H9 (cell line): Measurements from ENCODE around the gene SLC46A2. TPM values are rescaled to one million over a fixed set of nuclear protein-coding genes. Genes with fewer than 3 reads are reported as not detected.

Source experiments
- DNase-seq: peaks from one replicate; pipeline ENCODE4 v3.0.0-alpha.2; 2017
- H2AFZ ChIP-seq: one replicate; pipeline ENCODE4 v1.6.1; 2013; ENCODE audit warnings: mild to moderate bottlenecking, low read length, control low read depth, moderate library complexity
- H2AK5ac ChIP-seq: 2 replicates; pipeline ENCODE4 v1.6.1; 2013; ENCODE audit warnings: low read length, control low read depth, mixed read lengths; ENCODE audit not compliant: insufficient read length
- H2BK120ac ChIP-seq: one replicate; pipeline ENCODE4 v1.6.1; 2013; ENCODE audit warnings: low read depth, mild to moderate bottlenecking, low read length, control low read depth, inconsistent platforms; ENCODE audit not compliant: poor library complexity, severe bottlenecking
- H2BK12ac ChIP-seq: 2 replicates; pipeline ENCODE4 v1.6.1; 2013; ENCODE audit warnings: low read length, control low read depth, mixed read lengths, low read depth; ENCODE audit not compliant: insufficient read length
- H2BK15ac ChIP-seq: 2 replicates; pipeline ENCODE4 v1.6.1; 2013; ENCODE audit warnings: low read depth, low read length, control low read depth
- H2BK20ac ChIP-seq: one replicate; pipeline ENCODE4 v1.6.1; 2013; ENCODE audit warnings: low read depth, mild to moderate bottlenecking, low read length, control low read depth, inconsistent platforms; ENCODE audit not compliant: poor library complexity, severe bottlenecking
- H2BK5ac ChIP-seq: 2 replicates; pipeline ENCODE4 v1.6.1; 2013; ENCODE audit warnings: low read length, control low read depth, mixed read lengths; ENCODE audit not compliant: insufficient read length
- H3K14ac ChIP-seq: 2 replicates; pipeline ENCODE4 v1.6.1; 2013; ENCODE audit warnings: low read length, control low read depth; ENCODE audit not compliant: insufficient read depth
- H3K18ac ChIP-seq: 2 replicates; pipeline ENCODE4 v1.6.1; 2013; ENCODE audit warnings: low read depth, mild to moderate bottlenecking, mixed read lengths, low read length, control low read depth; ENCODE audit not compliant: insufficient read length
- H3K23ac ChIP-seq: 2 replicates; pipeline ENCODE4 v1.6.1; 2013; ENCODE audit warnings: low read length, control low read depth, mixed read lengths, low read depth; ENCODE audit not compliant: insufficient read length
- H3K23me2 ChIP-seq: 2 replicates; pipeline ENCODE4 v1.6.1; 2013; ENCODE audit warnings: low read depth, mild to moderate bottlenecking, mixed read lengths, low read length, control low read depth; ENCODE audit not compliant: insufficient read length, poor library complexity, severe bottlenecking
- H3K27ac ChIP-seq: 2 replicates; pipeline ENCODE4 v1.5.1; 2013; ENCODE audit warnings: low read length, control low read depth, mixed read lengths, low read depth; ENCODE audit not compliant: insufficient read length
- H3K27me3 ChIP-seq: 2 replicates; pipeline ENCODE4 v1.6.1; 2013; ENCODE audit warnings: low read length, control low read depth, inconsistent platforms; ENCODE audit not compliant: insufficient read depth
- H3K4ac ChIP-seq: 2 replicates; pipeline ENCODE4 v1.6.1; 2013; ENCODE audit warnings: low read depth, mild to moderate bottlenecking, control low read depth, inconsistent platforms, low read length, moderate library complexity
- H3K4me1 ChIP-seq: 2 replicates; pipeline ENCODE4 v1.6.1; 2013; ENCODE audit warnings: low read length, control low read depth, inconsistent platforms; ENCODE audit not compliant: insufficient read depth
- H3K4me2 ChIP-seq: 2 replicates; pipeline ENCODE4 v1.6.1; 2013; ENCODE audit warnings: low read length, control low read depth, mixed read lengths; ENCODE audit not compliant: insufficient read length, insufficient read depth
- H3K56ac ChIP-seq: 2 replicates; pipeline ENCODE4 v1.6.1; 2013; ENCODE audit warnings: low read depth, mild to moderate bottlenecking, mixed read lengths, low read length, control low read depth; ENCODE audit not compliant: insufficient read length
- H3K79me1 ChIP-seq: 2 replicates; pipeline ENCODE4 v1.6.1; 2013; ENCODE audit warnings: low read depth, mild to moderate bottlenecking, moderate library complexity, low read length, control low read depth, inconsistent platforms; ENCODE audit not compliant: insufficient read depth, poor library complexity, severe bottlenecking
- H3K79me2 ChIP-seq: 2 replicates; pipeline ENCODE4 v1.6.1; 2013; ENCODE audit warnings: low read length, control low read depth, inconsistent platforms; ENCODE audit not compliant: insufficient read depth
- H3K9ac ChIP-seq: 2 replicates; pipeline ENCODE4 v1.6.1; 2013; ENCODE audit warnings: low read length, control low read depth, mixed read lengths; ENCODE audit not compliant: insufficient read length; ENCODE audit errors: extremely low read depth
- H3K9me3 ChIP-seq: one replicate; pipeline ENCODE4 v1.6.1; 2013; ENCODE audit warnings: low read depth, low read length, inconsistent platforms; ENCODE audit not compliant: control insufficient read depth
- H3T11ph ChIP-seq: one replicate; pipeline ENCODE4 v1.6.1; 2013; ENCODE audit warnings: mild to moderate bottlenecking, low read length, control low read depth, inconsistent platforms
- H4K20me1 ChIP-seq: one replicate; pipeline ENCODE4 v1.6.1; 2013; ENCODE audit not compliant: control insufficient read depth, insufficient read length, insufficient read depth
- H4K5ac ChIP-seq: 2 replicates; pipeline ENCODE4 v1.6.1; 2013; ENCODE audit warnings: low read depth, mild to moderate bottlenecking, mixed read lengths, low read length, control low read depth; ENCODE audit not compliant: insufficient read length
- H4K8ac ChIP-seq: replicated peaks from 2 replicates; pipeline ENCODE4 v1.6.1; 2013; ENCODE audit warnings: low read length, control low read depth, mixed read lengths, low read depth; ENCODE audit not compliant: insufficient read length
- H4K91ac ChIP-seq: 2 replicates; pipeline ENCODE4 v1.6.1; 2013; ENCODE audit warnings: low read depth, mild to moderate bottlenecking, moderate library complexity, mixed read lengths, low read length, control low read depth; ENCODE audit not compliant: insufficient read length
- H3K27ac Mint-ChIP-seq, 3 experiments: 2 replicates in 2 of 3; 3 replicates in 1 of 3; pipeline ENCODE4 v1.8.0; 2020 to 2021; ENCODE audit warnings: mixed read lengths in 3 of 3, mild to moderate bottlenecking in 1 of 3, moderate library complexity in 1 of 3
- H3K27me3 Mint-ChIP-seq: 2 replicates; pipeline ENCODE4 v1.8.0; 2021; ENCODE audit warnings: low read depth, mild to moderate bottlenecking, moderate library complexity, mixed read lengths
- H3K36me3 Mint-ChIP-seq, 3 experiments: 2 replicates in 2 of 3; 3 replicates in 1 of 3; pipeline ENCODE4 v1.8.0; 2020 to 2021; ENCODE audit warnings: low read depth in 3 of 3, mixed read lengths in 3 of 3; ENCODE audit not compliant: insufficient read depth in 1 of 3
- H3K4me1 Mint-ChIP-seq, 2 experiments: 2 replicates each; pipeline ENCODE4 v1.8.0; 2020; ENCODE audit warnings: mixed read lengths in 2 of 2
- H3K4me3 Mint-ChIP-seq, 2 experiments: 2 replicates in 1 of 2; 3 replicates in 1 of 2; pipeline ENCODE4 v1.8.0; 2020 to 2021; ENCODE audit warnings: mild to moderate bottlenecking in 2 of 2, mixed read lengths in 2 of 2, moderate library complexity in 1 of 2
- H3K9me3 Mint-ChIP-seq, 2 experiments: 2 replicates in 1 of 2; 3 replicates in 1 of 2; pipeline ENCODE4 v1.8.0; 2020; ENCODE audit warnings: mild to moderate bottlenecking in 2 of 2, mixed read lengths in 2 of 2, moderate library complexity in 1 of 2
- WGBS: extraction: QIAGEN DNeasy Blood & Tissue Kit; methylation state at CpG from one replicate; pipeline ENCODE4 v1.1.7; 2013; ENCODE audit warnings: missing lambda C conversion rate, low lambda C conversion rate, mixed read lengths; ENCODE audit not compliant: insufficient read length; ENCODE audit errors: extremely low coverage; 5-methylcytosine and 5-hydroxymethylcytosine counted together
- total RNA-seq: library from RNA; stranded (reverse); gene quantifications from 2 replicates; pipeline ENCODE4 v1.2.1, GENCODE V29; 2021
- TF ChIP-seq, protein P1 (sequence below): fragments of 200-600 bp; sonication (generic); conservative IDR thresholded peaks from 3 replicates; pipeline ENCODE4 v1.8.0; 2021; ENCODE audit warnings: antibody characterized with exemption, mild to moderate bottlenecking

The SLC46A2 gene
- total RNA-seq, 1 experiment from 2014 or later, result not detected

DNA sequence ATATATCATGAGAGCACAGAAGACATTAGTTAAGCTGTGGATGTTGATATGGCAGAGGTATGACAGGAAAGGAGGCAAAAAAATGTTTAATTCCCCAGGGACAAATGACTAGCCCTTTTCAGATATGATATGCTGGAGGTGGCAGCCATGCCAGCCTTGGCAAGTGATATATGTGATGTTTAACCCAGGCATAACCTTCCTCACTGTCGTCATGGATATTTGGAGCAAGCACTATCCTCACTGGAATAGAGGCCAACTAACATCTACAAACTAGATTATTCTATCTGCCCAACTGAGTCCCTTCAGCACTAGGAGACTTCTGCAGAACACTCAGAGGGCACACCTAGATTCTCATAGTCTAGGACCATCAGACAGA lies 27.3 kb upstream of the SLC46A2 start:
- no peaks in the 10 kb centered on the region for H3K4me1 ChIP-seq
- H2BK15ac ChIP-seq, result no peak overlapping the region
- WGBS, result no CpG with 5 or more reads among the region's 1 CpG
- no peak overlapping the region for H3K23ac ChIP-seq
- H3K27ac Mint-ChIP-seq, result no peak overlapping the region
- H3K4ac ChIP-seq, result no peak overlapping the region
- TF ChIP-seq, protein P1, sequence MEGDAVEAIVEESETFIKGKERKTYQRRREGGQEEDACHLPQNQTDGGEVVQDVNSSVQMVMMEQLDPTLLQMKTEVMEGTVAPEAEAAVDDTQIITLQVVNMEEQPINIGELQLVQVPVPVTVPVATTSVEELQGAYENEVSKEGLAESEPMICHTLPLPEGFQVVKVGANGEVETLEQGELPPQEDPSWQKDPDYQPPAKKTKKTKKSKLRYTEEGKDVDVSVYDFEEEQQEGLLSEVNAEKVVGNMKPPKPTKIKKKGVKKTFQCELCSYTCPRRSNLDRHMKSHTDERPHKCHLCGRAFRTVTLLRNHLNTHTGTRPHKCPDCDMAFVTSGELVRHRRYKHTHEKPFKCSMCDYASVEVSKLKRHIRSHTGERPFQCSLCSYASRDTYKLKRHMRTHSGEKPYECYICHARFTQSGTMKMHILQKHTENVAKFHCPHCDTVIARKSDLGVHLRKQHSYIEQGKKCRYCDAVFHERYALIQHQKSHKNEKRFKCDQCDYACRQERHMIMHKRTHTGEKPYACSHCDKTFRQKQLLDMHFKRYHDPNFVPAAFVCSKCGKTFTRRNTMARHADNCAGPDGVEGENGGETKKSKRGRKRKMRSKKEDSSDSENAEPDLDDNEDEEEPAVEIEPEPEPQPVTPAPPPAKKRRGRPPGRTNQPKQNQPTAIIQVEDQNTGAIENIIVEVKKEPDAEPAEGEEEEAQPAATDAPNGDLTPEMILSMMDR, result no peak
- H3K56ac ChIP-seq, result no peak overlapping the region
- H3K4me2 ChIP-seq, result no peak overlapping the region
- H3K9ac ChIP-seq, result no peak overlapping the region
- no peak overlapping the region for H4K5ac ChIP-seq
- H3K79me2 ChIP-seq, result no peaks in the 10 kb centered on the region
- no peak overlapping the region for H2BK5ac ChIP-seq
- H2AK5ac ChIP-seq, result no peak overlapping the region
- no peak overlapping the region for H2BK20ac ChIP-seq
- no peak overlapping the region for H2AFZ ChIP-seq
- H3K36me3 Mint-ChIP-seq, result no peaks in the 10 kb centered on the region; a peak in 1 of 7 replicates
- H3K27me3 Mint-ChIP-seq, result peaks cover 61% of the 10 kb centered on the region
- no peak overlapping the region for H2BK12ac ChIP-seq
- no peak overlapping the region for H3K27ac ChIP-seq
- H3K27me3 ChIP-seq, result no peaks in the 10 kb centered on the region
- no peaks in the 10 kb centered on the region; a peak in 1 of 5 replicates for H3K9me3 Mint-ChIP-seq
- no peaks in the 10 kb centered on the region for H3K23me2 ChIP-seq
- H4K20me1 ChIP-seq, result no peaks in the 10 kb centered on the region
- no peak overlapping the region for H2BK120ac ChIP-seq
- no peaks in the 10 kb centered on the region for H3K9me3 ChIP-seq
- DNase-seq, result no peak
- H4K91ac ChIP-seq, result no peak overlapping the region
- H3K4me1 Mint-ChIP-seq, result no peaks in the 10 kb centered on the region
- H3K4me3 Mint-ChIP-seq, result no peak overlapping the region
- H3K18ac ChIP-seq, result no peak overlapping the region
- H3K14ac ChIP-seq, result no peak overlapping the region
- no peak overlapping the region for H3T11ph ChIP-seq
- no peaks in the 10 kb centered on the region for H3K79me1 ChIP-seq
- H4K8ac ChIP-seq, result no peak overlapping the region
